Measurements from ENCODE around the gene FGF5.

The FGF5 gene

GRCh38 chr4:80324171-80324570 is 57.7 kb downstream of the FGF5 start:
- Histone ChIP-seq H3K4me2 (no peak overlapping the region), H4K20me1 (no peaks in the 10 kb centered on the region), H3K4me1 (no peaks in the 10 kb centered on the region), H3K27ac (no peak overlapping the region), H3K36me3 (no peaks in the 10 kb centered on the region), H3K27me3 (no peaks in the 10 kb centered on the region), H3K4me3 (no peak overlapping the region), H3K9ac (no peak overlapping the region), H3K9me3 (no peaks in the 10 kb centered on the region)
- no peak for TF ChIP-seq Cebpa-rat (IDR thresholded peaks at IDR 0.05)

GRCh38 chr4:80331693-80332092 is 65.2 kb downstream of the FGF5 start:
- H3K4me3 ChIP-seq, result no peak overlapping the region
- peaks cover 9% of the 10 kb centered on the region for H3K9me3 ChIP-seq
- no peaks in the 10 kb centered on the region for H3K4me1 ChIP-seq
- H3K9ac ChIP-seq, result no peak overlapping the region
- no peak for TF ChIP-seq Cebpa-rat (IDR thresholded peaks at IDR 0.05)
- H3K4me2 ChIP-seq, result no peak overlapping the region
- H4K20me1 ChIP-seq, result no peaks in the 10 kb centered on the region
- H3K36me3 ChIP-seq, result no peaks in the 10 kb centered on the region
- no peak overlapping the region for H3K27ac ChIP-seq
- no peaks in the 10 kb centered on the region for H3K27me3 ChIP-seq

- H3K9ac ChIP-seq, result no peak overlapping the region
- no peaks in the 10 kb centered on the region for H3K4me1 ChIP-seq
- no peaks in the 10 kb centered on the region for H3K27me3 ChIP-seq
- TF ChIP-seq Cebpa-rat (IDR thresholded peaks at IDR 0.05), result no peak
- H3K27ac ChIP-seq, result no peak overlapping the region
- H4K20me1 ChIP-seq, result no peaks in the 10 kb centered on the region
- H3K4me3 ChIP-seq, result no peak overlapping the region
- H3K4me2 ChIP-seq, result no peak overlapping the region
- no peaks in the 10 kb centered on the region for H3K36me3 ChIP-seq
- H3K9me3 ChIP-seq, result peaks cover 9% of the 10 kb centered on the region
Observed at GRCh38 chr4:80333121-80333520, 66.7 kb downstream of the FGF5 start.

- H3K4me3 ChIP-seq, result no peak overlapping the region
- H3K9me3 ChIP-seq, result peaks cover 9% of the 10 kb centered on the region
- no peak overlapping the region for H3K27ac ChIP-seq
Observed at GRCh38 chr4:80334568-80334967, 68.1 kb downstream of the FGF5 start.

DNA sequence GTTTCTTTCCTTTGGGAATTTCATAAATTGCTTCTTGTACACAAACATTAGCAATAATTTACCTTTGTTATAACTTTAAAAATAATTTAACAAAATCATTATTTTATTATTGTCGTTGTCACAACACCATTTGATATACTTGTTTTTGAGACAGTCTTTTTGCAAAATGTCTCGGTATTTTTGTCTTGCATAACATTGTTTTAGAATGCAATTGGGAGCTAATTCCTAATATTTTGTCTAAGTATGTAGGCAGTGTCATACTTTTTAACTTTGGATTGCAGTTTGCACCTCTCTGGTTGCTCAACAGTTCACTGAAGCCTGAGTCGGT is 68.7 kb downstream of the FGF5 start:
- Histone ChIP-seq H4K20me1 (no peaks in the 10 kb centered on the region), H3K27ac (no peak overlapping the region), H3K36me3 (no peaks in the 10 kb centered on the region), H3K4me2 (no peak overlapping the region), H3K9ac (no peak overlapping the region), H3K4me3 (no peak overlapping the region), H3K4me1 (no peaks in the 10 kb centered on the region), H3K27me3 (no peaks in the 10 kb centered on the region), H3K9me3 (peaks cover 9% of the 10 kb centered on the region)
- TF ChIP-seq Cebpa-rat (IDR thresholded peaks at IDR 0.05), result no peak

More at GRCh38 chr4:80334568-80334967, 68.1 kb downstream of the FGF5 start:
- H3K36me3 ChIP-seq, result no peaks in the 10 kb centered on the region
- no peak overlapping the region for H3K4me2 ChIP-seq
- no peak overlapping the region for H3K9ac ChIP-seq
- H3K4me1 ChIP-seq, result no peaks in the 10 kb centered on the region
- no peaks in the 10 kb centered on the region for H4K20me1 ChIP-seq
- TF ChIP-seq Cebpa-rat (IDR thresholded peaks at IDR 0.05), result no peak
- no peaks in the 10 kb centered on the region for H3K27me3 ChIP-seq

GRCh38 chr4:80335554-80336358 is 69.3 kb downstream of the FGF5 start, which contains the start of gene CFAP299:
CFAP299 (plus strand) TSS chr4:80335730.
- H3K36me3 ChIP-seq, result no peaks in the 10 kb centered on the region
- no peaks in the 10 kb centered on the region for H3K4me1 ChIP-seq
- H3K9me3 ChIP-seq, result peaks cover 9% of the 10 kb centered on the region
- no peaks in the 10 kb centered on the region for H4K20me1 ChIP-seq
- H3K4me3 ChIP-seq, result no peak within 1 kb of the TSS
- TF ChIP-seq Cebpa-rat (IDR thresholded peaks at IDR 0.05), result no peak
- H3K9ac ChIP-seq, result no peak within 1 kb of the TSS
- H3K27ac ChIP-seq, result no peak within 1 kb of the TSS
- no peak within 1 kb of the TSS for H3K4me2 ChIP-seq
- H3K27me3 ChIP-seq, result no peaks in the 10 kb centered on the region

DNA sequence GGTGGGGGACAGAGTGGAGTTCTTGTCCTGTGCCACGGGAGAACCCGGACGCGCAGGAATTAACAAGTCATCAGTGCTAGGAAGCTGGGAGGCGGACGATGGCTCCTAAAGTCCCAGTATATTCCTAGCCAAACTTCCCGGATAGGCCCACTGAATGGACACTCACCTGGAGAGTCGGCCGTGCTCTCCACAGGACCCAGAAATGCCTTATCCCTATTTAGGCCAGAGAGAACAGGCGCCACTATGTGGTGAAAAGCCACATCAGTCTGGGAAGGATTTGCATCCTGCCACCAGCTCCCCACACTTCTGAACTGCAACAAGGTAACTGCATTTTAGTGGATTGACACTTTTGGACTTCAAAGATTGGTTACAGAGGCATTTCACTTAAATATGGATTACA is 70.1 kb downstream of the FGF5 start:
- no peak overlapping the region for H3K4me3 ChIP-seq
- H3K4me1 ChIP-seq, result no peaks in the 10 kb centered on the region

DNA sequence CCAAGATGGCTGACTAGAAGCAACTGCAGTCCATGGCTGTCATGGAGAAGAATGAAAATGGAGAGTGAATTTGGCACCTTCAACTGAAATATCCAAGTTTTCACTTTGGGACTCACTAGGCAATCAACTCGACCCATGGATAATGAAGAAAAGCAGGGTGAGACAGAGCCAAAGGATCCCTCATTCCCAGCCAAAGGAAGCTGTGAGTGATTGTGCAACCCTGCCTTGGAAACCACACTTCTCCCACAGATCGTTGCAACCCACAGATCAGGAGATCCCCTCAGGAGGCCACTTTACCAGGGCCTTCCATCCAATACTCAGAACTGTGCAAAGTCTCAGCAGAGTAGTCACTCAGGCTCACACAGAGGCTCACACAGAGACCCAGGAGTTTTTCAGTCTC is 73.6 kb downstream of the FGF5 start:
- no peak overlapping the region for H3K4me2 ChIP-seq
- peaks cover 40% of the 10 kb centered on the region for H3K9me3 ChIP-seq
- no peak overlapping the region for H3K4me3 ChIP-seq
- no peak overlapping the region for H3K9ac ChIP-seq
- H3K36me3 ChIP-seq, result no peaks in the 10 kb centered on the region
- no peaks in the 10 kb centered on the region for H4K20me1 ChIP-seq
- TF ChIP-seq Cebpa-rat (IDR thresholded peaks at IDR 0.05), result 0 out of 2 replicates have a peak, but pooled peaks have one; percentile 16
- no peaks in the 10 kb centered on the region for H3K4me1 ChIP-seq
- no peaks in the 10 kb centered on the region for H3K27me3 ChIP-seq
- no peak overlapping the region for H3K27ac ChIP-seq

More for the DNA sequence above, 70.1 kb downstream of the FGF5 start:
- Histone ChIP-seq H3K4me2 (no peak overlapping the region), H4K20me1 (no peaks in the 10 kb centered on the region), H3K27me3 (no peaks in the 10 kb centered on the region), H3K9ac (no peak overlapping the region), H3K36me3 (no peaks in the 10 kb centered on the region), H3K27ac (no peak overlapping the region), H3K9me3 (peaks cover 16% of the 10 kb centered on the region)
- TF ChIP-seq Cebpa-rat (IDR thresholded peaks at IDR 0.05), result no peak

Measured in BLaER1 (cell line).